Esophagus squamous epithelium (tissue), 4 donors: ENCODE results near the gene RGS10.

ENCODE experiments used
- CTCF ChIP-seq, 6 experiments: fragments of 450-650 bp in 4 of 6; fragments of 200-600 bp in 2 of 6; sonication (generic) in 2 of 6; IDR thresholded peaks; one replicate each; pipeline ENCODE4 v1.5.1; 2016 to 2019; ENCODE audit warnings: antibody characterized with exemption in 6 of 6, mild to moderate bottlenecking in 4 of 6, moderate library complexity in 4 of 6
- POLR2A ChIP-seq, 4 donors: fragments of 450-650 bp; IDR thresholded peaks; one replicate each; pipeline ENCODE4 v1.6.1; 2017; ENCODE audit warnings: antibody characterized with exemption in 4 of 4, mild to moderate bottlenecking in 4 of 4, moderate library complexity in 3 of 4

- TF ChIP-seq POLR2A (IDR thresholded peaks at IDR 0.05) (no peak), CTCF (IDR thresholded peaks at IDR 0.05) (no peak)
Observed at GRCh38 chr10:119454316-119454715, 88.2 kb downstream of the RGS10 start.
